HCT116 (cell line): ENCODE measurements around the gene FIP1L1. TPM values are rescaled to one million over a fixed set of nuclear protein-coding genes. Genes with fewer than 3 reads are reported as not detected.

ENCODE experiments used
- ATAC-seq: fragments of 200-7000 bp; cut with Tn5 transposase; 2 replicates; pipeline ENCODE4 v1.9.1; 2020; ENCODE audit warnings: mild to moderate bottlenecking, moderate library complexity
- BruUV-seq: library from RNA; stranded (reverse); fragments of 400-500 nt; replicated peaks from 2 replicates; lab custom pipeline; 2021; lab: Mats Ljungman, UMichigan
- CTCF ChIA-PET: fragments of 300-600 bp; sonication (Branson Sonifier 250); formaldehyde crosslinking; loops from one replicate; lab custom pipeline; 2021; ENCODE audit warnings: antibody characterized with exemption; lab: Charles Lee
- POLR2A ChIA-PET: fragments of 300-600, 350-600 bp; sonication (Branson Sonifier 250); formaldehyde crosslinking; loops from one replicate; lab custom pipeline; 2021; ENCODE audit warnings: antibody characterized with exemption; lab: Charles Lee
- RAD21 ChIA-PET, 2 experiments: fragments of 300-600 bp; sonication (Branson Sonifier 250); formaldehyde crosslinking; loops; one replicate each; lab custom pipeline; 2023; ENCODE audit warnings: low total read pairs in 2 of 2; ENCODE audit not compliant: uncharacterized antibody in 2 of 2, unreplicated experiment in 2 of 2, low non-redundant PET in 1 of 2; lab: Charles Lee
- DNase-seq: peaks from one replicate; pipeline ENCODE4 v3.0.0-alpha.2; 2010; ENCODE audit warnings: low read depth, low spot score
- H2AFZ ChIP-seq: fragments of 200-600 bp; shearing (Covaris generic), sonication (generic); 2 replicates; pipeline ENCODE4 v1.6.1; 2017; ENCODE audit warnings: low read depth, mixed run types, mixed read lengths, antibody characterized with exemption, low read length; ENCODE audit not compliant: poor library complexity, severe bottlenecking
- H3K27ac ChIP-seq: 2 replicates; pipeline ENCODE4 v1.5.1; 2012; ENCODE audit warnings: low read depth, low read length
- H3K27me3 ChIP-seq: fragments of 200-600 bp; sonication (generic); 2 replicates; pipeline ENCODE4 v1.6.1; 2016; ENCODE audit warnings: mixed run types, low read length, mixed read lengths; ENCODE audit not compliant: insufficient read depth
- H3K36me3 ChIP-seq, 2 experiments: fragments of 200-500 bp in 1 of 2; fragments of 200-600 bp in 1 of 2; sonication (Bioruptor generic) in 1 of 2; sonication (generic) in 1 of 2; 2 replicates each; pipeline versions ENCODE4 v1.5.1 to v1.6.1; 2014 to 2016; ENCODE audit warnings: low read length in 2 of 2, inconsistent platforms in 1 of 2, mixed read lengths in 1 of 2, mixed run types in 1 of 2; ENCODE audit not compliant: insufficient read depth in 2 of 2, control insufficient read depth in 1 of 2
- H3K4me1 ChIP-seq, 2 experiments: fragments of 200-600 bp in 1 of 2; sonication (generic) in 1 of 2; 2 replicates each; pipeline versions ENCODE4 v1.5.1 to v1.6.1; 2012 to 2017; ENCODE audit warnings: low read length in 2 of 2, inconsistent platforms in 1 of 2, mild to moderate bottlenecking in 1 of 2, mixed read lengths in 1 of 2, mixed run types in 1 of 2, moderate library complexity in 1 of 2; ENCODE audit not compliant: insufficient read depth in 2 of 2, control insufficient read depth in 1 of 2
- H3K4me2 ChIP-seq: fragments of 200-600 bp; sonication (generic); 2 replicates; pipeline ENCODE4 v1.6.1; 2017; ENCODE audit warnings: mixed run types, low read length, mixed read lengths
- H3K4me3 ChIP-seq, 2 experiments: fragments of 200-600 bp in 1 of 2; sonication (generic) in 1 of 2; replicated peaks in 1 of 2; 2 replicates each; pipeline ENCODE4 v1.5.1; 2011 to 2016; ENCODE audit warnings: low read length in 2 of 2, control low read depth in 1 of 2, low read depth in 1 of 2, mild to moderate bottlenecking in 1 of 2, mixed read lengths in 1 of 2, mixed run types in 1 of 2
- H3K79me2 ChIP-seq: fragments of 200-600 bp; sonication (generic); 2 replicates; pipeline ENCODE4 v1.6.1; 2017; ENCODE audit warnings: mild to moderate bottlenecking, mixed run types, low read length, moderate library complexity, mixed read lengths; ENCODE audit not compliant: insufficient read depth
- H3K9ac ChIP-seq: fragments of 200-600 bp; sonication (generic); 2 replicates; pipeline ENCODE4 v1.6.1; 2016; ENCODE audit warnings: low read length, mixed read lengths
- H3K9me2 ChIP-seq: fragments of 200-600 bp; sonication (generic), shearing (Covaris generic); 2 replicates; pipeline ENCODE4 v1.6.1; 2017; ENCODE audit warnings: mixed run types, mild to moderate bottlenecking, moderate library complexity; ENCODE audit not compliant: insufficient read depth
- H3K9me3 ChIP-seq, 2 experiments: fragments of 200-500 bp in 1 of 2; fragments of 200-600 bp in 1 of 2; sonication (Bioruptor generic) in 1 of 2; sonication (generic) in 1 of 2; 2 replicates each; pipeline ENCODE4 v1.6.1; 2014 to 2017; ENCODE audit warnings: low read length in 2 of 2, mixed read lengths in 2 of 2, inconsistent platforms in 1 of 2, low read depth in 1 of 2, mild to moderate bottlenecking in 1 of 2, mixed run types in 1 of 2, moderate library complexity in 1 of 2; ENCODE audit not compliant: control insufficient read depth in 1 of 2, insufficient read depth in 1 of 2
- H4K20me1 ChIP-seq: fragments of 200-600 bp; sonication (generic), shearing (Covaris generic); 2 replicates; pipeline ENCODE4 v1.6.1; 2017; ENCODE audit warnings: mixed run types, mild to moderate bottlenecking, moderate library complexity; ENCODE audit not compliant: insufficient read depth
- ELF1 ChIP-seq: IDR thresholded peaks from 2 replicates; pipeline ENCODE4 v1.6.1; 2012; ENCODE audit warnings: low read depth, borderline replicate concordance
- EZH2 ChIP-seq: fragments of 200-600 bp; sonication (generic); IDR thresholded peaks from 2 replicates; pipeline ENCODE4 v1.6.1; 2017; ENCODE audit warnings: antibody characterized with exemption, mixed run types
- EZH2phosphoT487 ChIP-seq: fragments of 200-600 bp; IDR thresholded peaks from 2 replicates; pipeline ENCODE4 v1.6.1; 2018; ENCODE audit warnings: antibody characterized with exemption, borderline replicate concordance
- FOSL1 ChIP-seq: IDR thresholded peaks from 2 replicates; pipeline ENCODE4 v1.6.1; 2012; ENCODE audit warnings: low read depth
- POLR2AphosphoS5 ChIP-seq: IDR thresholded peaks from 2 replicates; pipeline ENCODE4 v1.6.1; 2011; ENCODE audit warnings: mild to moderate bottlenecking, low read depth, low read length, moderate library complexity
- RAD21 ChIP-seq: IDR thresholded peaks from 2 replicates; pipeline ENCODE4 v1.6.1; 2012; ENCODE audit warnings: low read depth, mild to moderate bottlenecking
- SIN3A ChIP-seq: IDR thresholded peaks from 2 replicates; pipeline ENCODE4 v1.6.1; 2012; ENCODE audit warnings: low read depth
- SP1 ChIP-seq: IDR thresholded peaks from 2 replicates; pipeline ENCODE4 v1.6.1; 2012; ENCODE audit warnings: low read depth
- SRF ChIP-seq: IDR thresholded peaks from 2 replicates; pipeline ENCODE4 v1.6.1; 2012; ENCODE audit warnings: low read depth
- TCF7L2 ChIP-seq: IDR thresholded peaks from 2 replicates; pipeline ENCODE4 v1.7.0; 2011; ENCODE audit warnings: borderline replicate concordance, inconsistent platforms; ENCODE audit not compliant: insufficient read depth, insufficient read length; ENCODE audit errors: extremely low read depth
- ZFX ChIP-seq: fragments of 450-650 bp; IDR thresholded peaks from 2 replicates; pipeline ENCODE4 v1.6.1; 2017
- intact Hi-C: fragments of 100-400 bp; cut with micrococcal nuclease; formaldehyde crosslinking; loops from 2 replicates; pipeline ENCODE4 v1.10.0; 2022
- total RNA-seq: library from RNA; stranded (reverse); gene quantifications from one replicate; pipeline ENCODE4 v1.2.1, GENCODE V29; 2021; ENCODE audit not compliant: unreplicated experiment
- TF ChIP-seq, protein P1 (sequence below): IDR thresholded peaks from 2 replicates; pipeline ENCODE4 v1.6.1; 2012; ENCODE audit warnings: low read depth
- TF ChIP-seq, protein P2 (sequence below): IDR thresholded peaks from 2 replicates; pipeline ENCODE4 v1.6.1; 2011; ENCODE audit warnings: mild to moderate bottlenecking, low read length, moderate library complexity; ENCODE audit not compliant: insufficient replicate concordance; ENCODE audit errors: extremely low read depth

The FIP1L1 gene
- total RNA-seq, 1 experiment from 2014 or later, result 63.6 TPM

DNA sequence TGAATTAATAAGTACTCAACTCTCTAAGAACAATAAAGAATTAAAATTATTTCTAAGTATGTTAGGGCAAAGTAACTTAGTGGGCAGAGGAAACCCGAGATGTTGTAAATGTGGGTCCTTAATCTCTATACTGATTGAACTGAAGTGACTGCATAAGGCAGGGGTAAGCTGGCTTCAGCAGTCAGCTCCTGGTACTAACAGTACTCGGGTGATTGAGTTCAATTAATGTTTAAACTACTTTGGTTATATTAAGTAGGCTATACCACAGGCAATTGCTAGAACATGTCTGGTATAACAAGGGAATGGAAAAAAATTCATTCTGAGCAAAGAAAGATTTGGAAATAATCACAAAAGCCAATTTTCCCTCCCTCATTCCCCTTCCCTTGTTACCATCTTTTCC, 123.1 kb downstream of the FIP1L1 start:
- ATAC-seq (no peak), DNase-seq (no peak)
- no peaks in the 10 kb centered on the region for H4K20me1 ChIP-seq
- H3K79me2 ChIP-seq, result no peaks in the 10 kb centered on the region
- no peaks in the 10 kb centered on the region for H3K4me1 ChIP-seq
- no peak overlapping the region for H3K9ac ChIP-seq
- no peaks in the 10 kb centered on the region for H3K36me3 ChIP-seq
- no peaks in the 10 kb centered on the region for H3K9me3 ChIP-seq
- CTCF ChIA-PET, result interaction anchor here (1.4 kb wide), 1 partner anchor 206 kb away, joined by 3 read pairs; no protein-coding TSS in a partner anchor
- no peak overlapping the region for H2AFZ ChIP-seq
- no peak for TF ChIP-seq EZH2phosphoT487
- TF ChIP-seq FOSL1, result no peak
- no peak for TF ChIP-seq ELF1
- no peak for TF ChIP-seq SIN3A
- TF ChIP-seq, protein P1, sequence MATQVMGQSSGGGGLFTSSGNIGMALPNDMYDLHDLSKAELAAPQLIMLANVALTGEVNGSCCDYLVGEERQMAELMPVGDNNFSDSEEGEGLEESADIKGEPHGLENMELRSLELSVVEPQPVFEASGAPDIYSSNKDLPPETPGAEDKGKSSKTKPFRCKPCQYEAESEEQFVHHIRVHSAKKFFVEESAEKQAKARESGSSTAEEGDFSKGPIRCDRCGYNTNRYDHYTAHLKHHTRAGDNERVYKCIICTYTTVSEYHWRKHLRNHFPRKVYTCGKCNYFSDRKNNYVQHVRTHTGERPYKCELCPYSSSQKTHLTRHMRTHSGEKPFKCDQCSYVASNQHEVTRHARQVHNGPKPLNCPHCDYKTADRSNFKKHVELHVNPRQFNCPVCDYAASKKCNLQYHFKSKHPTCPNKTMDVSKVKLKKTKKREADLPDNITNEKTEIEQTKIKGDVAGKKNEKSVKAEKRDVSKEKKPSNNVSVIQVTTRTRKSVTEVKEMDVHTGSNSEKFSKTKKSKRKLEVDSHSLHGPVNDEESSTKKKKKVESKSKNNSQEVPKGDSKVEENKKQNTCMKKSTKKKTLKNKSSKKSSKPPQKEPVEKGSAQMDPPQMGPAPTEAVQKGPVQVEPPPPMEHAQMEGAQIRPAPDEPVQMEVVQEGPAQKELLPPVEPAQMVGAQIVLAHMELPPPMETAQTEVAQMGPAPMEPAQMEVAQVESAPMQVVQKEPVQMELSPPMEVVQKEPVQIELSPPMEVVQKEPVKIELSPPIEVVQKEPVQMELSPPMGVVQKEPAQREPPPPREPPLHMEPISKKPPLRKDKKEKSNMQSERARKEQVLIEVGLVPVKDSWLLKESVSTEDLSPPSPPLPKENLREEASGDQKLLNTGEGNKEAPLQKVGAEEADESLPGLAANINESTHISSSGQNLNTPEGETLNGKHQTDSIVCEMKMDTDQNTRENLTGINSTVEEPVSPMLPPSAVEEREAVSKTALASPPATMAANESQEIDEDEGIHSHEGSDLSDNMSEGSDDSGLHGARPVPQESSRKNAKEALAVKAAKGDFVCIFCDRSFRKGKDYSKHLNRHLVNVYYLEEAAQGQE, result no peak
- no peak for TF ChIP-seq SP1
- TF ChIP-seq POLR2AphosphoS5, result no peak
- TF ChIP-seq RAD21, result no peak
- no peak for TF ChIP-seq SRF
- TF ChIP-seq EZH2, result no peak
- TF ChIP-seq, protein P2, sequence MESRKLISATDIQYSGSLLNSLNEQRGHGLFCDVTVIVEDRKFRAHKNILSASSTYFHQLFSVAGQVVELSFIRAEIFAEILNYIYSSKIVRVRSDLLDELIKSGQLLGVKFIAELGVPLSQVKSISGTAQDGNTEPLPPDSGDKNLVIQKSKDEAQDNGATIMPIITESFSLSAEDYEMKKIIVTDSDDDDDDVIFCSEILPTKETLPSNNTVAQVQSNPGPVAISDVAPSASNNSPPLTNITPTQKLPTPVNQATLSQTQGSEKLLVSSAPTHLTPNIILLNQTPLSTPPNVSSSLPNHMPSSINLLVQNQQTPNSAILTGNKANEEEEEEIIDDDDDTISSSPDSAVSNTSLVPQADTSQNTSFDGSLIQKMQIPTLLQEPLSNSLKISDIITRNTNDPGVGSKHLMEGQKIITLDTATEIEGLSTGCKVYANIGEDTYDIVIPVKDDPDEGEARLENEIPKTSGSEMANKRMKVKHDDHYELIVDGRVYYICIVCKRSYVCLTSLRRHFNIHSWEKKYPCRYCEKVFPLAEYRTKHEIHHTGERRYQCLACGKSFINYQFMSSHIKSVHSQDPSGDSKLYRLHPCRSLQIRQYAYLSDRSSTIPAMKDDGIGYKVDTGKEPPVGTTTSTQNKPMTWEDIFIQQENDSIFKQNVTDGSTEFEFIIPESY, result no peak
- no peak for TF ChIP-seq ZFX
- TF ChIP-seq TCF7L2, result no peak
- no peak overlapping the region for H3K4me2 ChIP-seq
- no peak overlapping the region for H3K4me3 ChIP-seq
- RAD21 ChIA-PET, result no interaction called here
- no TSS peak for BruUV-seq
- POLR2A ChIA-PET, result no interaction called here
- no peak overlapping the region for H3K27ac ChIP-seq
- intact Hi-C loops, result no loop called here
- no peaks in the 10 kb centered on the region for H3K9me2 ChIP-seq
- no peaks in the 10 kb centered on the region for H3K27me3 ChIP-seq
